ENCODE data around the gene TIAM2. TPM values are rescaled to one million over a fixed set of nuclear protein-coding genes. Genes with fewer than 3 reads are reported as not detected.

The TIAM2 gene
- total RNA-seq, 1 experiment from 2014 or later, result 9.1 TPM

GRCh38 chr6:155143578-155144106 lies 148.5 kb downstream of the TIAM2 start:
- BruUV-seq (replicated peaks), result no TSS peak
- Histone ChIP-seq H3K36me3 (ENCODE audit: insufficient read depth, low read length, poor library complexity, severe bottlenecking) (no peaks in the 10 kb centered on the region), H3K4me1 (ENCODE audit: insufficient read depth, low read length, poor library complexity, severe bottlenecking) (no peaks in the 10 kb centered on the region), H3K27ac (ENCODE audit: low read depth, low read length, poor library complexity, severe bottlenecking) (no peak overlapping the region), H3K27me3 (replicated peaks; ENCODE audit: insufficient read depth, low read depth, low read length, poor library complexity) (no peaks in the 10 kb centered on the region), H3K9me3 (ENCODE audit: low read depth, low read length, poor library complexity, severe bottlenecking) (no peaks in the 10 kb centered on the region), H3K4me3 (ENCODE audit: low read depth, low read length, poor library complexity, severe bottlenecking) (no peak overlapping the region)
- ChIA-PET CTCF (no interaction called here), POLR2A (ENCODE audit: low non-redundant PET) (no interaction called here)
- DNase-seq (ENCODE audit: low spot score), result no peak
- no peak for TF ChIP-seq EZH2 (IDR thresholded peaks at IDR 0.05; ENCODE audit: borderline replicate concordance, low read depth, low read length, poor library complexity, severe bottlenecking)
- TF ChIP-seq, protein P1, sequence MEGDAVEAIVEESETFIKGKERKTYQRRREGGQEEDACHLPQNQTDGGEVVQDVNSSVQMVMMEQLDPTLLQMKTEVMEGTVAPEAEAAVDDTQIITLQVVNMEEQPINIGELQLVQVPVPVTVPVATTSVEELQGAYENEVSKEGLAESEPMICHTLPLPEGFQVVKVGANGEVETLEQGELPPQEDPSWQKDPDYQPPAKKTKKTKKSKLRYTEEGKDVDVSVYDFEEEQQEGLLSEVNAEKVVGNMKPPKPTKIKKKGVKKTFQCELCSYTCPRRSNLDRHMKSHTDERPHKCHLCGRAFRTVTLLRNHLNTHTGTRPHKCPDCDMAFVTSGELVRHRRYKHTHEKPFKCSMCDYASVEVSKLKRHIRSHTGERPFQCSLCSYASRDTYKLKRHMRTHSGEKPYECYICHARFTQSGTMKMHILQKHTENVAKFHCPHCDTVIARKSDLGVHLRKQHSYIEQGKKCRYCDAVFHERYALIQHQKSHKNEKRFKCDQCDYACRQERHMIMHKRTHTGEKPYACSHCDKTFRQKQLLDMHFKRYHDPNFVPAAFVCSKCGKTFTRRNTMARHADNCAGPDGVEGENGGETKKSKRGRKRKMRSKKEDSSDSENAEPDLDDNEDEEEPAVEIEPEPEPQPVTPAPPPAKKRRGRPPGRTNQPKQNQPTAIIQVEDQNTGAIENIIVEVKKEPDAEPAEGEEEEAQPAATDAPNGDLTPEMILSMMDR (conservative IDR thresholded peaks at IDR 0.05; ENCODE audit: low read depth, low read length), result no peak
- intact Hi-C loops (cut with micrococcal nuclease; ENCODE audit: unreplicated experiment), result no loop called here

DNA sequence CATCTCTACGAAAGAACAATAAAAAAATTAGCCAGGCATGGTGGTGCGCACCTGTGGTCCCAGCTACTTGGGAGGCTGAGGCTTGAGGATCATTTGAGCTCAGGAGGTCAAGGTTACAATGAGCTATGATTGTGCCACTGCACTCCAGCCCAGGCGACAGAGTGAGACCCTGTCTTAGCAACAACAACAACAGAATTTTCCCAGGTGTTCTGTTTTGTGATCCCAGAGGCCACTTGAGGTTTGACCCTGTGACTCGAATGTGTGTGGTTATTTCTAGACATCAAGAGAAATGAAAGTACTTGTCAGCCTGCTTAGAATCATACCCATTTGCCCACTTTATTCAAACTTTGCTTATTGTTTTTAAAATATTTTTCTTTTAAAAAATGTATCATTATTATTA lies 151.1 kb downstream of the TIAM2 start:
- intact Hi-C loops (cut with micrococcal nuclease; ENCODE audit: unreplicated experiment), result no loop called here
- Histone ChIP-seq H3K4me3 (ENCODE audit: low read depth, low read length, poor library complexity, severe bottlenecking) (no peak overlapping the region), H3K9me3 (ENCODE audit: low read depth, low read length, poor library complexity, severe bottlenecking) (no peaks in the 10 kb centered on the region), H3K27me3 (replicated peaks; ENCODE audit: insufficient read depth, low read depth, low read length, poor library complexity) (no peaks in the 10 kb centered on the region), H3K4me1 (ENCODE audit: insufficient read depth, low read length, poor library complexity, severe bottlenecking) (no peaks in the 10 kb centered on the region), H3K36me3 (ENCODE audit: insufficient read depth, low read length, poor library complexity, severe bottlenecking) (no peaks in the 10 kb centered on the region), H3K27ac (ENCODE audit: low read depth, low read length, poor library complexity, severe bottlenecking) (no peak overlapping the region)
- no peak for DNase-seq (ENCODE audit: low spot score)
- POLR2A ChIA-PET (ENCODE audit: low non-redundant PET), result no interaction called here
- no TSS peak for BruUV-seq (replicated peaks)
- CTCF ChIA-PET, result no interaction called here
- TF ChIP-seq, protein P1 (conservative IDR thresholded peaks at IDR 0.05; ENCODE audit: low read depth, low read length), result no peak
- no peak for TF ChIP-seq EZH2 (IDR thresholded peaks at IDR 0.05; ENCODE audit: borderline replicate concordance, low read depth, low read length, poor library complexity, severe bottlenecking)

DNA sequence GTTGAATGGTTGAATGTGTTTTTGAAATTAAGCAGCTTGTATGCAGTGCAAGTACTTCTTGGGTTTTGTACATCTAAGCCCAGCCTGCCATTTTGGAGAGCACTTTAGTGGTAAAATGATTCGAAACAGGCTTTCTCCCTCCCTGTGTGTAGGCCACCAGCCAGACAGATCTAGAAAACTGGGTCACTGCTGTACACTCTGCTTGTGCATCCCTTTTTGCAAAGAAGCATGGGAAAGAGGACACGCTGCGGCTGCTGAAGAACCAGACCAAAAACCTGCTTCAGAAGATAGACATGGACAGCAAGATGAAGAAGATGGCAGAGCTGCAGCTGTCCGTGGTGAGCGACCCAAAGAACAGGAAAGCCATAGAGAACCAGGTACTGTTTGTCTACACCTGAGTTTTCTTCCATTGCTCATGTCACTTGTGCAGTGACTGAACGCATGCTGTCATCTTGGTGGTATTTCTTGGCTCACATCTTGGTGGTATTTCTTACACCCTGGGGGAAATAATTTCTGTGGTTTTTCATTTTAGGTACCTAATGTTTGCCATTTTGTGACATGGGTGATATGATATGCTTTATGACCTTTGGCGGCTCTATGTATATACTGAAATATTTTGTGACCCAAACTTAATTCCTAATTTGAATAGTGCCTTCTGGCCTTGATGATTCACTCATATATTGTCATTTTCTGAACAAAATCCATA lies 153.0 kb downstream of the TIAM2 start:
- intact Hi-C loops (cut with micrococcal nuclease; ENCODE audit: unreplicated experiment), result no loop called here
- Histone ChIP-seq H3K27ac (ENCODE audit: low read depth, low read length, poor library complexity, severe bottlenecking) (no peak overlapping the region), H3K9me3 (ENCODE audit: low read depth, low read length, poor library complexity, severe bottlenecking) (no peaks in the 10 kb centered on the region), H3K36me3 (ENCODE audit: insufficient read depth, low read length, poor library complexity, severe bottlenecking) (no peaks in the 10 kb centered on the region), H3K4me3 (ENCODE audit: low read depth, low read length, poor library complexity, severe bottlenecking) (no peak overlapping the region), H3K4me1 (ENCODE audit: insufficient read depth, low read length, poor library complexity, severe bottlenecking) (no peaks in the 10 kb centered on the region), H3K27me3 (replicated peaks; ENCODE audit: insufficient read depth, low read depth, low read length, poor library complexity) (no peaks in the 10 kb centered on the region)
- no TSS peak for BruUV-seq (replicated peaks)
- ChIA-PET POLR2A (ENCODE audit: low non-redundant PET) (no interaction called here), CTCF (no interaction called here)
- TF ChIP-seq, protein P1 (conservative IDR thresholded peaks at IDR 0.05; ENCODE audit: low read depth, low read length), result no peak
- no peak for TF ChIP-seq EZH2 (IDR thresholded peaks at IDR 0.05; ENCODE audit: borderline replicate concordance, low read depth, low read length, poor library complexity, severe bottlenecking)
- no peak for DNase-seq (ENCODE audit: low spot score)

Data from A673 (cell line).